Naive thymus-derived CD4-positive, alpha-beta T cell (primary cell): ENCODE measurements around the gene ENOX2. TPM values are rescaled to one million over a fixed set of nuclear protein-coding genes. Genes with fewer than 3 reads are reported as not detected.
"Not testable (repeated sequence)": the region's sequence is repeated elsewhere in the genome, so short reads cannot be mapped to it uniquely, and the experiment has no call there.

ENCODE experiments used
- ATAC-seq: fragments of 150-1000 bp; cut with Tn5 transposase; 2 replicates; pipeline ENCODE4 v1.10.0; 2021; ENCODE audit warnings: mild to moderate bottlenecking, moderate library complexity
- CTCF ChIA-PET: fragments of 350-600 bp; sonication (Branson Sonifier 250); formaldehyde crosslinking; loops from one replicate; lab custom pipeline; 2021; ENCODE audit warnings: antibody characterized with exemption; lab: Charles Lee
- POLR2A ChIA-PET: fragments of 350-600 bp; sonication (Branson Sonifier 250); formaldehyde crosslinking; loops from one replicate; lab custom pipeline; 2021; ENCODE audit warnings: antibody characterized with exemption, inconsistent platforms; lab: Charles Lee
- DNase-seq, 9 donors: peaks; one replicate each; pipeline versions ENCODE4 v3.0.0 to v3.0.0-alpha.2; 2020 to 2022; ENCODE audit warnings: mixed read lengths in 1 of 9
- H3K27ac ChIP-seq: one replicate; pipeline ENCODE4 v1.7.0; 2013; ENCODE audit warnings: mild to moderate bottlenecking, low read depth, low read length, moderate library complexity
- H3K27me3 ChIP-seq, 2 donors: one replicate each; pipeline ENCODE4 v1.7.0; 2013; ENCODE audit warnings: low read length in 2 of 2, mild to moderate bottlenecking in 2 of 2, moderate library complexity in 2 of 2; ENCODE audit not compliant: control insufficient read depth in 2 of 2, insufficient read depth in 2 of 2
- H3K36me3 ChIP-seq, 3 experiments: 1 replicate in 2 of 3; 2 replicates in 1 of 3; pipeline ENCODE4 v1.7.0; 2013; ENCODE audit warnings: low read length in 3 of 3, mild to moderate bottlenecking in 3 of 3, moderate library complexity in 1 of 3; ENCODE audit not compliant: insufficient read depth in 3 of 3, control insufficient read depth in 2 of 3
- H3K4me1 ChIP-seq, 2 donors: one replicate each; pipeline ENCODE4 v1.7.0; 2013; ENCODE audit warnings: low read length in 2 of 2, mild to moderate bottlenecking in 2 of 2, moderate library complexity in 1 of 2; ENCODE audit not compliant: control insufficient read depth in 2 of 2, insufficient read depth in 2 of 2
- H3K4me3 ChIP-seq: 2 replicates; pipeline ENCODE4 v1.7.0; 2013; ENCODE audit warnings: mild to moderate bottlenecking, low read length
- H3K9me3 ChIP-seq, 3 experiments: 1 replicate in 2 of 3; 2 replicates in 1 of 3; pipeline ENCODE4 v1.7.0; 2013; ENCODE audit warnings: low read length in 3 of 3; ENCODE audit not compliant: control insufficient read depth in 2 of 3
- H3K27ac Mint-ChIP-seq, 9 donors: one replicate each; pipeline ENCODE4 v1.8.0; 2020 to 2022; ENCODE audit warnings: mixed read lengths in 9 of 9, mild to moderate bottlenecking in 8 of 9, moderate library complexity in 5 of 9, inconsistent platforms in 2 of 9
- H3K27me3 Mint-ChIP-seq, 5 donors: one replicate each; pipeline ENCODE4 v1.8.0; 2021 to 2022; ENCODE audit warnings: mixed read lengths in 5 of 5, mild to moderate bottlenecking in 1 of 5
- H3K36me3 Mint-ChIP-seq, 5 donors: one replicate each; pipeline ENCODE4 v1.8.0; 2020 to 2022; ENCODE audit warnings: mixed read lengths in 5 of 5, mild to moderate bottlenecking in 3 of 5, inconsistent platforms in 1 of 5
- H3K4me1 Mint-ChIP-seq, 7 donors: one replicate each; pipeline ENCODE4 v1.8.0; 2020 to 2022; ENCODE audit warnings: mixed read lengths in 7 of 7, mild to moderate bottlenecking in 3 of 7, inconsistent platforms in 1 of 7
- H3K4me3 Mint-ChIP-seq, 10 donors: one replicate each; pipeline ENCODE4 v1.8.0; 2020 to 2022; ENCODE audit warnings: mild to moderate bottlenecking in 10 of 10, mixed read lengths in 10 of 10, moderate library complexity in 6 of 10, inconsistent platforms in 2 of 10
- H3K9me3 Mint-ChIP-seq, 11 donors: one replicate each; pipeline ENCODE4 v1.8.0; 2020 to 2022; ENCODE audit warnings: mixed read lengths in 11 of 11, mild to moderate bottlenecking in 4 of 11, inconsistent platforms in 1 of 11, moderate library complexity in 1 of 11
- intact Hi-C, 2 donors: fragments of 100-400 bp; cut with micrococcal nuclease; formaldehyde crosslinking; loops; one replicate each; pipeline ENCODE4 v1.15.1; 2023
- polyA plus RNA-seq, 2 donors: library from polyadenylated mRNA; unstranded; fragments of 300-500 nt; fragmentation: Illumina TruSeq; gene quantifications; one replicate each; pipeline ENCODE4 v1.2.3, GENCODE V29; 2021
- total RNA-seq, 6 experiments: library from RNA in 5 of 6; stranded (reverse) in 5 of 6; gene quantifications; 1 replicate in 5 of 6; 2 replicates in 1 of 6; pipeline ENCODE4 v1.2.3 and lab custom pipeline; 2021 to 2026

The ENOX2 gene
- total and polyA plus RNA-seq, 7 experiments from 2014 or later: 10.3 to 24.0 (median 13.0) TPM

GRCh38 chrX:130825525-130825924, 77.5 kb downstream of the ENOX2 start:
- Histone ChIP-seq H3K4me3 (no peak overlapping the region), H3K4me1 (no peaks in the 10 kb centered on the region), H3K36me3 (no peaks in the 10 kb centered on the region), H3K27ac (no peak overlapping the region), H3K9me3 (no peaks in the 10 kb centered on the region), H3K27me3 (no peaks in the 10 kb centered on the region)
- peaks cover 0 to 7% (median 4%) of the 10 kb centered on the region in 7 donors for H3K4me1 Mint-ChIP-seq
- no peaks in the 10 kb centered on the region for H3K27me3 Mint-ChIP-seq
- ATAC-seq (no peak), DNase-seq (no peak)
- H3K27ac Mint-ChIP-seq: no peak overlapping the region
- POLR2A ChIA-PET: no interaction called here
- intact Hi-C loops: no loop called here
- H3K36me3 Mint-ChIP-seq: peaks cover 0 to 8% (median 0%) of the 10 kb centered on the region in 5 donors
- peaks cover 0 to 1% (median 0%) of the 10 kb centered on the region in 11 donors for H3K9me3 Mint-ChIP-seq
- no peak overlapping the region for H3K4me3 Mint-ChIP-seq
- CTCF ChIA-PET: no interaction called here

GRCh38 chrX:130819367-130819766, 83.6 kb downstream of the ENOX2 start:
- Mint-ChIP-seq H3K36me3 (peaks cover 2 to 19% (median 7%) of the 10 kb centered on the region in 5 donors), H3K27ac (peak overlapping the region in 1 of 9 donors; percentile 32), H3K9me3 (peaks cover 0 to 19% (median 6%) of the 10 kb centered on the region in 11 donors)
- H3K4me1 ChIP-seq, H3K4me3 ChIP-seq, H3K4me3 Mint-ChIP-seq, DNase-seq, H3K27ac ChIP-seq, H3K36me3 ChIP-seq, H3K9me3 ChIP-seq, H3K27me3 ChIP-seq, POLR2A ChIA-PET, H3K27me3 Mint-ChIP-seq, ATAC-seq, intact Hi-C loops, H3K4me1 Mint-ChIP-seq, CTCF ChIA-PET: not testable (repeated sequence)

GRCh38 chrX:130813932-130814331, 89.1 kb downstream of the ENOX2 start:
- H3K9me3 ChIP-seq, H3K27ac Mint-ChIP-seq, H3K4me1 ChIP-seq, POLR2A ChIA-PET, H3K4me3 Mint-ChIP-seq, DNase-seq, CTCF ChIA-PET, ATAC-seq, H3K36me3 ChIP-seq, H3K27me3 Mint-ChIP-seq, H3K27ac ChIP-seq, intact Hi-C loops, H3K27me3 ChIP-seq, H3K4me3 ChIP-seq: not testable (repeated sequence)
- Mint-ChIP-seq H3K36me3 (peaks cover 3 to 30% (median 16%) of the 10 kb centered on the region in 5 donors), H3K9me3 (peaks cover 0 to 25% (median 8%) of the 10 kb centered on the region in 11 donors), H3K4me1 (peaks cover 0 to 10% (median 5%) of the 10 kb centered on the region in 7 donors)

GRCh38 chrX:130810561-130810960, 92.4 kb downstream of the ENOX2 start:
- Mint-ChIP-seq H3K36me3 (peaks cover 3 to 19% (median 10%) of the 10 kb centered on the region in 5 donors), H3K9me3 (peaks cover 0 to 14% (median 4%) of the 10 kb centered on the region in 11 donors), H3K4me3 (no peak overlapping the region), H3K4me1 (peaks cover 0 to 4% (median 0%) of the 10 kb centered on the region in 7 donors), H3K27me3 (no peaks in the 10 kb centered on the region), H3K27ac (no peak overlapping the region)
- DNase-seq (no peak), ATAC-seq (no peak)
- intact Hi-C loops: no loop called here
- Histone ChIP-seq H3K27me3 (no peaks in the 10 kb centered on the region), H3K27ac (no peak overlapping the region), H3K9me3 (no peaks in the 10 kb centered on the region), H3K4me3 (no peak overlapping the region), H3K36me3 (no peaks in the 10 kb centered on the region), H3K4me1 (no peaks in the 10 kb centered on the region)
- POLR2A ChIA-PET: no interaction called here
- CTCF ChIA-PET: no interaction called here

- H3K27me3 Mint-ChIP-seq: no peaks in the 10 kb centered on the region
- ATAC-seq: no peak
- peaks cover 0 to 4% (median 0%) of the 10 kb centered on the region in 7 donors for H3K4me1 Mint-ChIP-seq
- Histone ChIP-seq H3K9me3 (no peaks in the 10 kb centered on the region), H3K27me3 (no peaks in the 10 kb centered on the region), H3K4me3 (no peak overlapping the region), H3K4me1 (no peaks in the 10 kb centered on the region), H3K36me3 (no peaks in the 10 kb centered on the region), H3K27ac (no peak overlapping the region)
- H3K36me3 Mint-ChIP-seq: peaks cover 0 to 5% (median 0%) of the 10 kb centered on the region in 5 donors
- no peak overlapping the region for H3K4me3 Mint-ChIP-seq
- ChIA-PET CTCF (no interaction called here), POLR2A (no interaction called here)
- intact Hi-C loops: no loop called here
- no peak for DNase-seq
- H3K9me3 Mint-ChIP-seq: no peaks in the 10 kb centered on the region
- no peak overlapping the region for H3K27ac Mint-ChIP-seq
Observed at GRCh38 chrX:130805903-130806302, 97.1 kb downstream of the ENOX2 start.

- Histone ChIP-seq H3K4me3 (no peak overlapping the region), H3K4me1 (no peaks in the 10 kb centered on the region), H3K9me3 (no peaks in the 10 kb centered on the region), H3K27me3 (no peaks in the 10 kb centered on the region), H3K27ac (no peak overlapping the region), H3K36me3 (no peaks in the 10 kb centered on the region)
- CTCF ChIA-PET: no interaction called here
- Mint-ChIP-seq H3K27me3 (no peaks in the 10 kb centered on the region), H3K36me3 (no peaks in the 10 kb centered on the region), H3K4me3 (no peak overlapping the region), H3K9me3 (no peaks in the 10 kb centered on the region), H3K4me1 (peaks cover 0 to 3% (median 0%) of the 10 kb centered on the region in 7 donors), H3K27ac (peak overlapping the region in 1 of 9 donors; percentile 31)
- intact Hi-C loops: no loop called here
- ATAC-seq: no peak
- DNase-seq: no peak
- POLR2A ChIA-PET: no interaction called here
Observed at GRCh38 chrX:130803537-130803936, 99.5 kb downstream of the ENOX2 start.

- Mint-ChIP-seq H3K9me3 (no peaks in the 10 kb centered on the region), H3K4me1 (no peaks in the 10 kb centered on the region), H3K36me3 (no peaks in the 10 kb centered on the region), H3K27ac (no peak overlapping the region), H3K4me3 (no peak overlapping the region), H3K27me3 (no peaks in the 10 kb centered on the region)
- DNase-seq (no peak), ATAC-seq (no peak)
- no peaks in the 10 kb centered on the region for H3K9me3 ChIP-seq
- H3K27ac ChIP-seq: no peak overlapping the region
- POLR2A ChIA-PET: no interaction called here
- no peaks in the 10 kb centered on the region for H3K36me3 ChIP-seq
- no peak overlapping the region for H3K4me3 ChIP-seq
- no peaks in the 10 kb centered on the region for H3K27me3 ChIP-seq
- intact Hi-C loops: no loop called here
- H3K4me1 ChIP-seq: no peaks in the 10 kb centered on the region
- CTCF ChIA-PET: no interaction called here
Observed at GRCh38 chrX:130801901-130802300, 101.1 kb downstream of the ENOX2 start.
